ENCODE data around the gene PHYHD1. TPM values are rescaled to one million over a fixed set of nuclear protein-coding genes. Genes with fewer than 3 reads are reported as not detected.
A peak's percentile ranks its signal among the peaks of the same experiment; 100 is the strongest.

Gene PHYHD1
- total and polyA plus RNA-seq, 2 of the 13 experiments (the other 11 are each of a cell fraction or from before 2014, with no cell fraction given): 10.6 to 25.3 TPM

DNA sequence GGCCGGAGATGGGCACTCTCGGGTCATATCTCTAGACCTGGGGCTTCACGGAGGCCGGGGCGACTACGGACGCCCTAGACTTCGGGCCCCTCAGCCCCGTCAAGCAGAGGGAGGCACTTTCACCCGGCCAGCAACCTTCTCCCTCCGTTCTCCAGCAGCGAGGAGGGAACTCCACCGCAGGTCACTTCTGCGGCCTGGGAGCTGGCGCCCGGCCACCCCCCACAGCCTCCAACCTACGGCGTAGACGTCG, 26.4 kb downstream of the PHYHD1 start:
- peak overlapping the region; percentile 96 for H3K9ac ChIP-seq (ENCODE audit: insufficient read depth, low read depth, low read length)
- no peaks in the 10 kb centered on the region for H4K20me1 ChIP-seq (ENCODE audit: insufficient read depth, low read length)
- ChIA-PET CTCF (ENCODE audit: low intra/inter-chr PET ratio, low total read pairs) (no interaction called here), POLR2A (no interaction called here)
- no TSS peak for BruUV-seq (replicated peaks)
- peaks cover 1 to 2% of the 10 kb centered on the region in 2 experiments; a peak in 3 of 5 replicates for H3K36me3 ChIP-seq (replicated peaks in 1 of 2; ENCODE audit: control insufficient read depth in 1 of 2, insufficient read depth in 2 of 2, low read length in 2 of 2)
- FAIRE-seq (no peak), ATAC-seq (peak; percentile 59; the same call in 2 of the 3 replicates), DNase-seq (ENCODE audit: low spot score) (no peak)
- H3K27me3 ChIP-seq (ENCODE audit: control insufficient read depth in 1 of 2, insufficient read depth in 2 of 2, low read length in 2 of 2): no peaks in the 10 kb centered on the region; a peak in 1 of 5 replicates
- H3K27ac ChIP-seq (ENCODE audit: extremely low read length, insufficient read depth, low read length): peak overlapping the region; percentile 80
- peaks cover 68% of the 10 kb centered on the region for H3K4me1 ChIP-seq (ENCODE audit: insufficient read depth, low read length)
- H2AFZ ChIP-seq (ENCODE audit: low read length): no peak overlapping the region
- peaks cover 27% of the 10 kb centered on the region for H3K79me2 ChIP-seq (ENCODE audit: insufficient read depth, low read length)
- no peaks in the 10 kb centered on the region for H3K9me3 ChIP-seq (ENCODE audit: low read length)
- in situ Hi-C loops (cut with HindIII; ENCODE audit: extremely low pct_ligation_motif_present, low pct_unique_long_range_greater_than_20kb): no loop called here
- 0% methylated on average over 7 of the region's 20 CpGs for WGBS (ENCODE audit: low lambda C conversion rate)
- H3K4me2 ChIP-seq (ENCODE audit: low read depth, low read length): peak overlapping the region; percentile 97
- intact Hi-C loops (cut with micrococcal nuclease; ENCODE audit: unreplicated experiment): no loop called here
- peak overlapping the region; percentile 91 to 100 (median 99) for H3K4me3 ChIP-seq (replicated peaks in 1 of 3; ENCODE audit: insufficient read depth in 1 of 3, low read depth in 2 of 3, low read length in 3 of 3)
- TF ChIP-seq DNMT3B (CRISPR knock-in tag; conservative IDR thresholded peaks at IDR 0.05) (no peak), GTF3A (CRISPR knock-in tag; conservative IDR thresholded peaks at IDR 0.05) (no peak), TCF12 (IDR thresholded peaks at IDR 0.05) (no peak), TCF12 (CRISPR knock-in tag; IDR thresholded peaks at IDR 0.05) (peak; percentile 34; the same call in 1 of the 2 replicates), HNF4G (IDR thresholded peaks at IDR 0.05; ENCODE audit: borderline replicate concordance, low read depth, low read length) (no peak), HNF4G (CRISPR knock-in tag; IDR thresholded peaks at IDR 0.05; ENCODE audit: borderline replicate concordance, low read depth) (no peak), NFYC (CRISPR knock-in tag; IDR thresholded peaks at IDR 0.05) (no peak), SAP130 (CRISPR knock-in tag; IDR thresholded peaks at IDR 0.05; ENCODE audit: low read depth) (no peak), ZNF253 (CRISPR knock-in tag; IDR thresholded peaks at IDR 0.05; ENCODE audit: borderline replicate concordance) (no peak), TAF15 (IDR thresholded peaks at IDR 0.05; ENCODE audit: low read depth, low read length, poor library complexity, severe bottlenecking) (no peak), ZNF432 (CRISPR knock-in tag; IDR thresholded peaks at IDR 0.05; ENCODE audit: borderline replicate concordance) (no peak), ZFX (CRISPR knock-in tag; IDR thresholded peaks at IDR 0.05; ENCODE audit: low read depth) (peak; percentile 83; the same call in 1 of the 2 replicates), RFXAP (CRISPR knock-in tag; IDR thresholded peaks at IDR 0.05; ENCODE audit: borderline replicate concordance) (no peak), MAF1 (CRISPR knock-in tag; IDR thresholded peaks at IDR 0.05; ENCODE audit: borderline replicate concordance) (no peak), SP2 (CRISPR knock-in tag; IDR thresholded peaks at IDR 0.05) (peak; percentile 49; the same call in 1 of the 2 replicates), KDM5B (CRISPR knock-in tag; IDR thresholded peaks at IDR 0.05; ENCODE audit: borderline replicate concordance) (peak; percentile 57; the same call in 1 of the 2 replicates), HNRNPL (IDR thresholded peaks at IDR 0.05; ENCODE audit: low read depth, low read length) (peak; percentile 57; the same call in 1 of the 2 replicates), ISL2 (CRISPR knock-in tag; IDR thresholded peaks at IDR 0.05) (no peak)
- TF ChIP-seq, protein P1, sequence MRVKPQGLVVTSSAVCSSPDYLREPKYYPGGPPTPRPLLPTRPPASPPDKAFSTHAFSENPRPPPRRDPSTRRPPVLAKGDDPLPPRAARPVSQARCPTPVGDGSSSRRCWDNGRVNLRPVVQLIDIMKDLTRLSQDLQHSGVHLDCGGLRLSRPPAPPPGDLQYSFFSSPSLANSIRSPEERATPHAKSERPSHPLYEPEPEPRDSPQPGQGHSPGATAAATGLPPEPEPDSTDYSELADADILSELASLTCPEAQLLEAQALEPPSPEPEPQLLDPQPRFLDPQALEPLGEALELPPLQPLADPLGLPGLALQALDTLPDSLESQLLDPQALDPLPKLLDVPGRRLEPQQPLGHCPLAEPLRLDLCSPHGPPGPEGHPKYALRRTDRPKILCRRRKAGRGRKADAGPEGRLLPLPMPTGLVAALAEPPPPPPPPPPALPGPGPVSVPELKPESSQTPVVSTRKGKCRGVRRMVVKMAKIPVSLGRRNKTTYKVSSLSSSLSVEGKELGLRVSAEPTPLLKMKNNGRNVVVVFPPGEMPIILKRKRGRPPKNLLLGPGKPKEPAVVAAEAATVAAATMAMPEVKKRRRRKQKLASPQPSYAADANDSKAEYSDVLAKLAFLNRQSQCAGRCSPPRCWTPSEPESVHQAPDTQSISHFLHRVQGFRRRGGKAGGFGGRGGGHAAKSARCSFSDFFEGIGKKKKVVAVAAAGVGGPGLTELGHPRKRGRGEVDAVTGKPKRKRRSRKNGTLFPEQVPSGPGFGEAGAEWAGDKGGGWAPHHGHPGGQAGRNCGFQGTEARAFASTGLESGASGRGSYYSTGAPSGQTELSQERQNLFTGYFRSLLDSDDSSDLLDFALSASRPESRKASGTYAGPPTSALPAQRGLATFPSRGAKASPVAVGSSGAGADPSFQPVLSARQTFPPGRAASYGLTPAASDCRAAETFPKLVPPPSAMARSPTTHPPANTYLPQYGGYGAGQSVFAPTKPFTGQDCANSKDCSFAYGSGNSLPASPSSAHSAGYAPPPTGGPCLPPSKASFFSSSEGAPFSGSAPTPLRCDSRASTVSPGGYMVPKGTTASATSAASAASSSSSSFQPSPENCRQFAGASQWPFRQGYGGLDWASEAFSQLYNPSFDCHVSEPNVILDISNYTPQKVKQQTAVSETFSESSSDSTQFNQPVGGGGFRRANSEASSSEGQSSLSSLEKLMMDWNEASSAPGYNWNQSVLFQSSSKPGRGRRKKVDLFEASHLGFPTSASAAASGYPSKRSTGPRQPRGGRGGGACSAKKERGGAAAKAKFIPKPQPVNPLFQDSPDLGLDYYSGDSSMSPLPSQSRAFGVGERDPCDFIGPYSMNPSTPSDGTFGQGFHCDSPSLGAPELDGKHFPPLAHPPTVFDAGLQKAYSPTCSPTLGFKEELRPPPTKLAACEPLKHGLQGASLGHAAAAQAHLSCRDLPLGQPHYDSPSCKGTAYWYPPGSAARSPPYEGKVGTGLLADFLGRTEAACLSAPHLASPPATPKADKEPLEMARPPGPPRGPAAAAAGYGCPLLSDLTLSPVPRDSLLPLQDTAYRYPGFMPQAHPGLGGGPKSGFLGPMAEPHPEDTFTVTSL (CRISPR knock-in tag; IDR thresholded peaks at IDR 0.05; ENCODE audit: borderline replicate concordance): no peak
- TF ChIP-seq, protein P2, sequence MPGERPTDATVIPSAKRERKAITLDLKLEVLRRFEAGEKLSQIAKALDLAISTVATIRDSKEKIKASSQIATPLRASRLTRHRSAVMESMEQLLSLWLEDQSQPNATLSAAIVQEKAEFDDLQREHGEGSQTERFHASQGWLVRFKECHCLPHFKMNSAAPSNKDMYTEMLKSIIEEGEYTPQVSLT (CRISPR knock-in tag; IDR thresholded peaks at IDR 0.05; ENCODE audit: borderline replicate concordance, low read depth): no peak
- TF ChIP-seq, protein P3, sequence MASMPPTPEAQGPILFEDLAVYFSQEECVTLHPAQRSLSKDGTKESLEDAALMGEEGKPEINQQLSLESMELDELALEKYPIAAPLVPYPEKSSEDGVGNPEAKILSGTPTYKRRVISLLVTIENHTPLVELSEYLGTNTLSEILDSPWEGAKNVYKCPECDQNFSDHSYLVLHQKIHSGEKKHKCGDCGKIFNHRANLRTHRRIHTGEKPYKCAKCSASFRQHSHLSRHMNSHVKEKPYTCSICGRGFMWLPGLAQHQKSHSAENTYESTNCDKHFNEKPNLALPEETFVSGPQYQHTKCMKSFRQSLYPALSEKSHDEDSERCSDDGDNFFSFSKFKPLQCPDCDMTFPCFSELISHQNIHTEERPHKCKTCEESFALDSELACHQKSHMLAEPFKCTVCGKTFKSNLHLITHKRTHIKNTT (CRISPR knock-in tag; IDR thresholded peaks at IDR 0.05): no peak
